Measurements from ENCODE around the gene INSC.

The INSC gene

DNA sequence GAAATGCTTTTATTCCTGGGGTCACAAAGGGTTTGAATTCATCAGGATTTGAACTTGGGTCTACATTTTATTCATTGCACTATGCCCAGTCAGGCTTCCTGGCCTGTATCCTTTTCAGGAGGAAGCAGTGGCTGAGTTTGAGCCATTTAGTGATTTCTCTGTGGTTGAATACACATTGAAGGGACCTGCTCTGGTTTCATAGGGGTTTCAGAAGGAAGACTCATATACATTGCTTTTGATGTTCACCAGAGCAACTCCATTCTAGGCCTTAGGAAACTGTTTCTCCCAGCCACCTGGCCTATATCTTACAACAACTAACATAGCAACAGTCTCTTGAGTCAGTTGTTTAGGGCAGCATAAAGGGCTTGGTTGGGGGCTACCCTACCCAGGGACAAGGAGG is 165.7 kb downstream of the INSC start:
- in situ Hi-C loops (cut with HindIII; ENCODE audit: low sequenced_read_pairs) = no loop called here

DNA sequence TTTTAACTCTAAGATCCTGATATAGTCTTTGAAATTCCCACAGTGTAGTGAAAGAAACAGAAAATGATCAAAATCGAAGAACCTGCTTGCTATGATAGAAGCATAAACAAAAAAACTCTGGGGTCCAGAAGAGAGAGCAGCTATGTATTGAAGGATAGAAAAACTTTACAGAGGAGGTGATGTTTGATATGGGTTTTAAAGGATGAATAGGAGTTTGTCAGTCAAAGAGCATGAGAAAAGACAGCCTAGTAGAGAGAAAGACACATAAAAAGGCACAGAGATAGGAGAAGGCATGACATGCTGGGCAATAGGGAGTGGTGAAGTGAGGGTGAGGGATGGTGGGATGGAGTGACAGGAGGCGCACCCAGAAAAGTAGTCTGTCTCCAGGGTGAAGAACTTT is 168.0 kb downstream of the INSC start:
- in situ Hi-C loops (cut with HindIII; ENCODE audit: low sequenced_read_pairs) = no loop called here

DNA sequence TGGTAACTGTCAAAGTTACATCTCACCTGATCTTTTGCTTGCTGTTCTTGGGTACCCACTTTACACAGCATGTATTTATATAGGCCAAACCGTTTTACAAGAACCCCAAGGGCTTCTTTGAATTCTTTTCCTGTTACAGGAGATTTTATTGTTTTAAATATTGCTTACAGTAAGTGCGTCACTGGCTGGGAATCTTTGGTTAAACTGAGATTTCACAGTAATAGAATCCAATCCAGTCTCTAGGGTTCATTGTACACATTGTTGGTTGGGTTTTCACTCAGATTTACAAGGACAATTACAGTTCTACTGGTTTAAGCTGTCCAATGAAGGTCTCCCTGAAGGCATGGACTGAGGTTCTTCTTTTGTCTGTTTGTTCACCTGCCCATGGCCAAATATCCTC is 171.7 kb downstream of the INSC start:
- in situ Hi-C loops (cut with HindIII; ENCODE audit: low sequenced_read_pairs) = no loop called here

DNA sequence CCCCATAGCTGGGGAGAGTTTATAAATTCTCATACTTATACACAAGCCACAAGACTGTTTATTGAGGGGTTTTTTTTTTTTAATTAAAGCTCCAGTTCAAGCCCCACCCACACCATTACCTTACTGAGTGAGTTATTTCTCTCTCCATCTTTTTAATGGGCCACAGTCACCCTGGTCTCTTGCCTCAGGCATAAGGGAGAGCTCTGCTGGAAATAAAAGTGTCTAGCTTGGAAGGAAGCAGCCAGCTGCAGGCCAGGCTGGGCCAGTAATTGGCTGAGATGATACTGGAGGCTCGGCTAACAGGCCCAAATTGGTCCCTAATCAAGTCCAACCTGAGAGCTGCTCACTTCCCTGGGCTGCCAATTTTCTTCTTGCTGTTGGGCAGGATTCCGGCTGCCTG is 174.1 kb downstream of the INSC start:
- in situ Hi-C loops (cut with HindIII; ENCODE audit: low sequenced_read_pairs) = no loop called here

DNA sequence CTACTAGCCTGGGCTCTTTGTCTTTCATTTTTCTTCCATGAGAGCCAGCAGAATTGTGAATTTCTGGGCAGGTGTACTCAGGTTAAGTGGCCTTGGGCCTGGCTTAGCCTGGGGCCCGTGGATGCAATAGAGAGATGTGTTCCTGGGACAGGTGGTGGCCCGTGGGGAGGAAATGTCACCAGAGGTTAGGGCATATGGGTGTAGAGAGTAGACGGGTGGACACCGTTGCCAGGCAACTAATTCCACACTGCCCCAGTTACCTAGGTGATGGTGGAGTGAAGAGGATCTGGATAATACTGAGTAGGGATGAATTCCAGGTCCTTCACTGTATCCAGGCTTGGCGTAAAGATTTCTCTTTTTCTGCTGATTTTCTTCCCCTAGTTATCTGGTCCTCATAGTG is 175.0 kb downstream of the INSC start:
- in situ Hi-C loops (cut with HindIII; ENCODE audit: low sequenced_read_pairs) = no loop called here

DNA sequence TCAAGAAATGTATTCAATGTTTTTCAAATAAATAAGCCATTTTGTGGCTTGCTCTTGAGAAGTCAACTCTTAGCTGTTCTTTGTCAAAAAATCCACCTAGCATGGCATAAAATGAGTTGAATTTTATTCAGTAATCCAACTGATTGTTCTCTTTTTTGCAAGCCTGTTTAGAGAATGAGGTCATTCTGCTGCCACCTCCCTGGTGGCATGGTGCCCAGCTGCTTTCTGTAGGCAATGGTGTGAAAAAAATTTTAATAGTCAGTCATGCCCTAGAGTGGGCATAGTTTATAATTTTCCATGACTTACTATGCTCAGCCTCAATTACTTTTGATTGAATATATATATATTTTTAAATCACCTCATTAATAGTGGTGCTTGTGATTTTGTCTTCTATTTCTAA is 177.2 kb downstream of the INSC start:
- in situ Hi-C loops (cut with HindIII; ENCODE audit: low sequenced_read_pairs) = no loop called here

DNA sequence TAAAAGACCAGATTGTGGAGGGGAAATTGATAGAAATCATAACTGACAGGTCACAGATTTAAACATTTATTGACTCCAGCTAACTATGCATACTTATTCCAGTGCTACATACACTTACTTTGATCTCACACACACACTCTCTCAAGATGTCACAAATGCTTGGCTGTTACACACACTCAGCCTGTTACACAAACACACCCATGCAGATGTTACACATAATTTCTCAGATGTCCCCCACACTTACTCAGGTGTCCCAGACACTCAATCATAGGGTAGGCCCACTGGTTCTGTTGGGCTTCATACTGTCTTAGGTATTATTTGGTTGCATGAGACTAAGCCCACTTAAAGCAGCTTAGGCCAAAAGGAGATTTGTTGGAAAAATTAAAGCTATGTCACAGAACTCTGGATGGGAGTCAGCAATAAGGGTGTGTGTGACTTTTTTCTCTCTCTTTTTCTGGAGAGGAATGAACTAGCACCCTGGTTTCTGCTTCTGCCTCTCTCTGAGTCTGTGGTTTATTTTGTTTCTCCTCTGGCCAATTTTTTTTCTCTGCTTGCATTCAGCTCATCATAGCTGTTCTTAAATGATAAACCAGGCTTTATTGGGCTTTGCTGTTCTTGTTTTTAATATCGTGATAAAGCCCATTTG is 179.4 kb downstream of the INSC start:
- in situ Hi-C loops (cut with HindIII; ENCODE audit: low sequenced_read_pairs) = no loop called here

DNA sequence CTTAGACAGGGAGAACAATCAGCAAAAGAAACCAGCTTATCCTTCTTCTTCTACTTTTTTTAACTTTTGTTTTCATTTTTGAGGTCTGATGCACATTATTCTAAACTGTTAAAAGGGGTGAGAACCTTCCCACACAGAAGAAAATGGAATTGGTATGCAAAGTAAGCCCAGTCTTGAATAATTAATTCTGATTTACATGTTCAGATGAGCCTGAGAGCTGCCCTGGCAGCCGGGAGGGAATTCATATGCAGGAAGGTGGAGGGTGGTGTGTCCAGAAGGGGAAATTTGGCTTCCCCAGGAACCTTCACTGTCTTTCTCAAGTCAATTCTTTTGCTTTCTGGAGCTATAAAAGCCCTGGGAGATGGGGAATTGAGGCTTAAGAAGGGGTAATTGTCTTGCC is 181.0 kb downstream of the INSC start:
- in situ Hi-C loops (cut with HindIII; ENCODE audit: low sequenced_read_pairs) = no loop called here

All from endothelial cell of hepatic sinusoid (primary cell).